IMR-90 (cell line): ENCODE data around the gene OPRM1. TPM values are rescaled to one million over a fixed set of nuclear protein-coding genes. Genes with fewer than 3 reads are reported as not detected.

ENCODE experiments used
- ATAC-seq: fragments of 200-7000 bp; cut with Tn5 transposase; 2 replicates; pipeline ENCODE4 v1.9.1; 2020; ENCODE audit warnings: low read depth, mild to moderate bottlenecking, moderate library complexity
- BruUV-seq: library from RNA; stranded (reverse); fragments of 400-500 nt; replicated peaks from 2 replicates; lab custom pipeline; 2021; lab: Mats Ljungman, UMichigan
- CTCF ChIA-PET: fragments of 300-600 bp; formaldehyde crosslinking; extraction: SDS; loops from one replicate; lab custom pipeline; 2021; ENCODE audit warnings: antibody characterized with exemption; lab: Yijun Ruan, JAX
- POLR2A ChIA-PET: fragments of 300-600 bp; sonication (Branson Sonifier 250); formaldehyde crosslinking; loops from one replicate; lab custom pipeline; 2022; ENCODE audit warnings: antibody characterized with exemption; ENCODE audit not compliant: unreplicated experiment; lab: Charles Lee
- DNase-seq: peaks from one replicate; pipeline ENCODE4 v3.0.0; 2013
- H2AFZ ChIP-seq: replicated peaks from 2 replicates; pipeline ENCODE3; 2013; ENCODE audit warnings: low read length, mild to moderate bottlenecking; ENCODE audit not compliant: poor library complexity
- H2AK5ac ChIP-seq: 2 replicates; pipeline ENCODE4 v1.6.1; 2013; ENCODE audit warnings: low read depth, low read length, inconsistent platforms
- H2AK9ac ChIP-seq: replicated peaks from 2 replicates; pipeline ENCODE3; 2013; ENCODE audit warnings: mild to moderate bottlenecking, low read depth, low read length, moderate library complexity; ENCODE audit not compliant: poor library complexity
- H2BK120ac ChIP-seq: 2 replicates; pipeline ENCODE4 v1.6.1; 2013; ENCODE audit warnings: low read depth, low read length, inconsistent platforms
- H2BK15ac ChIP-seq: 3 replicates; pipeline ENCODE4 v1.6.1; 2013; ENCODE audit warnings: low read depth, low read length, inconsistent platforms
- H2BK20ac ChIP-seq: 2 replicates; pipeline ENCODE4 v1.6.1; 2013; ENCODE audit warnings: low read depth, mild to moderate bottlenecking, inconsistent platforms, low read length, moderate library complexity
- H2BK5ac ChIP-seq: 2 replicates; pipeline ENCODE4 v1.6.1; 2013; ENCODE audit warnings: mild to moderate bottlenecking, low read depth, low read length, inconsistent platforms; ENCODE audit not compliant: poor library complexity, severe bottlenecking
- H3K14ac ChIP-seq: replicated peaks from 2 replicates; pipeline ENCODE4 v1.6.1; 2013; ENCODE audit warnings: low read depth, low read length, inconsistent platforms
- H3K18ac ChIP-seq: 2 replicates; pipeline ENCODE4 v1.6.1; 2013; ENCODE audit warnings: low read depth, low read length, control low read depth
- H3K23ac ChIP-seq: 2 replicates; pipeline ENCODE4 v1.6.1; 2013; ENCODE audit warnings: low read depth, low read length, inconsistent platforms
- H3K27ac ChIP-seq: 2 replicates; pipeline ENCODE4 v1.5.1; 2013; ENCODE audit warnings: mild to moderate bottlenecking, control low read depth, low read length; ENCODE audit not compliant: insufficient read depth
- H3K27me3 ChIP-seq: 2 replicates; pipeline ENCODE4 v1.6.1; 2013; ENCODE audit warnings: low read length; ENCODE audit not compliant: control insufficient read depth, insufficient read depth
- H3K36me3 ChIP-seq: 2 replicates; pipeline ENCODE4 v1.6.1; 2013; ENCODE audit warnings: low read length, mixed read lengths; ENCODE audit not compliant: control insufficient read depth, insufficient read depth
- H3K4ac ChIP-seq: 2 replicates; pipeline ENCODE4 v1.6.1; 2013; ENCODE audit warnings: low read depth, low read length, inconsistent platforms
- H3K4me1 ChIP-seq: 2 replicates; pipeline ENCODE4 v1.6.1; 2013; ENCODE audit warnings: low read length, mixed read lengths; ENCODE audit not compliant: control insufficient read depth, insufficient read depth
- H3K4me2 ChIP-seq: 2 replicates; pipeline ENCODE4 v1.6.1; 2013; ENCODE audit warnings: low read depth, mild to moderate bottlenecking, control low read depth, low read length, moderate library complexity
- H3K4me3 ChIP-seq: 2 replicates; pipeline ENCODE4 v1.5.1; 2013; ENCODE audit warnings: low read depth, mild to moderate bottlenecking, control low read depth, low read length, moderate library complexity; ENCODE audit not compliant: insufficient read depth
- H3K56ac ChIP-seq: 2 replicates; pipeline ENCODE4 v1.6.1; 2013; ENCODE audit warnings: low read length, inconsistent platforms; ENCODE audit not compliant: insufficient read depth; ENCODE audit errors: extremely low read depth
- H3K79me1 ChIP-seq, 2 experiments: 2 replicates each; pipeline ENCODE4 v1.6.1; 2013; ENCODE audit warnings: low read length in 2 of 2, inconsistent platforms in 1 of 2, low read depth in 1 of 2
- H3K9ac ChIP-seq: 2 replicates; pipeline ENCODE4 v1.6.1; 2013; ENCODE audit warnings: low read depth, low read length, control low read depth
- H3K9me1 ChIP-seq: 2 replicates; pipeline ENCODE4 v1.6.1; 2013; ENCODE audit warnings: low read length, inconsistent platforms; ENCODE audit not compliant: insufficient read depth
- H3K9me3 ChIP-seq: 2 replicates; pipeline ENCODE4 v1.6.1; 2013; ENCODE audit warnings: low read length; ENCODE audit not compliant: control insufficient read depth, insufficient read depth
- H4K20me1 ChIP-seq: 2 replicates; pipeline ENCODE4 v1.6.1; 2013; ENCODE audit warnings: low read length, inconsistent platforms; ENCODE audit not compliant: insufficient read depth
- H4K5ac ChIP-seq: 2 replicates; pipeline ENCODE4 v1.6.1; 2013; ENCODE audit warnings: mild to moderate bottlenecking, low read depth, low read length, control low read depth
- H4K8ac ChIP-seq, 2 experiments: 2 replicates each; pipeline ENCODE4 v1.6.1; 2013; ENCODE audit warnings: low read depth in 2 of 2, low read length in 2 of 2, control low read depth in 1 of 2, inconsistent platforms in 1 of 2
- H4K91ac ChIP-seq: 2 replicates; pipeline ENCODE4 v1.6.1; 2013; ENCODE audit warnings: low read depth, low read length, inconsistent platforms; ENCODE audit not compliant: insufficient read depth
- BHLHE40 ChIP-seq: fragments of 150-350 bp; IDR thresholded peaks from 2 replicates; pipeline ENCODE4 v1.6.1; 2016; ENCODE audit warnings: mild to moderate bottlenecking, low read depth, low read length
- CEBPB ChIP-seq: IDR thresholded peaks from 2 replicates; pipeline ENCODE4 v1.6.1; 2012; ENCODE audit warnings: low read depth, low read length, improper control_type of control experiment
- CTCF ChIP-seq: conservative IDR thresholded peaks from 2 replicates; pipeline ENCODE4 v1.5.1; 2012; ENCODE audit warnings: mild to moderate bottlenecking, low read depth, low read length, improper control_type of control experiment
- FOS ChIP-seq: fragments of 150-350 bp; IDR thresholded peaks from 2 replicates; pipeline ENCODE4 v1.6.1; 2016; ENCODE audit warnings: low read depth, low read length
- MAZ ChIP-seq: IDR thresholded peaks from 2 replicates; pipeline ENCODE4 v1.6.1; 2012; ENCODE audit warnings: low read depth, mild to moderate bottlenecking, low read length, improper control_type of control experiment, moderate library complexity, borderline replicate concordance
- MXI1 ChIP-seq: IDR thresholded peaks from 2 replicates; pipeline ENCODE4 v1.6.1; 2012; ENCODE audit warnings: low read depth, mild to moderate bottlenecking, low read length, moderate library complexity, borderline replicate concordance
- NFE2L2 ChIP-seq: fragments of 150-350 bp; IDR thresholded peaks from 2 replicates; pipeline ENCODE4 v1.6.1; 2016; ENCODE audit warnings: low read depth, mild to moderate bottlenecking, low read length
- POLR2A ChIP-seq: IDR thresholded peaks from 2 replicates; pipeline ENCODE4 v1.6.1; 2012; ENCODE audit warnings: mild to moderate bottlenecking, low read depth, low read length
- RCOR1 ChIP-seq: IDR thresholded peaks from 2 replicates; pipeline ENCODE4 v1.6.1; 2012; ENCODE audit warnings: mild to moderate bottlenecking, low read length, improper control_type of control experiment; ENCODE audit not compliant: insufficient replicate concordance
- RFX5 ChIP-seq: IDR thresholded peaks from 2 replicates; pipeline ENCODE4 v1.8.0; 2012; ENCODE audit warnings: low read depth, mild to moderate bottlenecking, low read length, moderate library complexity
- USF2 ChIP-seq: fragments of 150-350 bp; IDR thresholded peaks from 2 replicates; pipeline ENCODE4 v1.6.1; 2017; ENCODE audit warnings: mild to moderate bottlenecking, antibody characterized with exemption, low read length, low read depth
- WGBS, 2 experiments: methylation state at CpG; one replicate each; pipeline versions ENCODE4 v1.1.5 to v1.1.7; 2013; ENCODE audit warnings: missing lambda C conversion rate in 2 of 2; ENCODE audit not compliant: insufficient read length in 1 of 2; ENCODE audit errors: extremely low coverage in 2 of 2; 5-methylcytosine and 5-hydroxymethylcytosine counted together
- dilution Hi-C: fragments of 300-500 bp; cut with HindIII; formaldehyde crosslinking; loops from one replicate; pipeline ENCODE4 v1.14.3; 2018; ENCODE audit warnings: low sequenced_read_pairs; ENCODE audit not compliant: unreplicated experiment
- in situ Hi-C: fragments of 300-500 bp; cut with MboI; formaldehyde crosslinking; loops from 3 replicates; pipeline ENCODE4 v1.14.3; 2019; ENCODE audit warnings: low sequenced_read_pairs, inconsistent platforms, mixed read lengths
- intact Hi-C: fragments of 100-400 bp; cut with micrococcal nuclease; formaldehyde crosslinking; loops from 2 replicates; pipeline ENCODE4 v1.10.0; 2022
- polyA plus RNA-seq, 3 experiments: library from polyadenylated mRNA; depleted of rRNA; stranded (reverse); fragments of >200 nt; gene quantifications; 2 replicates each; pipeline ENCODE4 v1.2.3, GENCODE V29; 2012; ENCODE audit warnings: low replicate concordance in 1 of 3
- total RNA-seq: library from RNA; depleted of rRNA; stranded (reverse); fragments of >200 nt; gene quantifications from 2 replicates; pipeline ENCODE4 v1.2.3, GENCODE V29; 2012

OPRM1 gene
- total and polyA plus RNA-seq, 2 of the 4 experiments (the other 2 are of a cell fraction) = not detected

- peak overlapping the region; percentile 82 for H2BK120ac ChIP-seq
- H2BK15ac ChIP-seq = peak overlapping the region; percentile 90; the same call in 1 of the 3 replicates
- H3K14ac ChIP-seq = 0 out of 2 replicates have a peak overlapping the region, but pooled peaks have one; percentile 48
- ChIA-PET POLR2A (no interaction called here), CTCF (no interaction called here)
- no peak overlapping the region for H3K9ac ChIP-seq
- no peaks in the 10 kb centered on the region for H4K20me1 ChIP-seq
- no peaks in the 10 kb centered on the region for H3K79me1 ChIP-seq
- no TSS peak for BruUV-seq
- H2BK20ac ChIP-seq = peak overlapping the region; percentile 69
- peak overlapping the region; percentile 79 for H3K4ac ChIP-seq
- H3K36me3 ChIP-seq = no peaks in the 10 kb centered on the region
- DNase-seq (no peak), ATAC-seq (no peak)
- peaks cover 17% of the 10 kb centered on the region for H3K9me1 ChIP-seq
- no peak overlapping the region for H3K4me2 ChIP-seq
- no peak overlapping the region; the same call in 1 of the 2 replicates for H3K27ac ChIP-seq
- dilution Hi-C loops (no loop called here), intact Hi-C loops (no loop called here), in situ Hi-C loops (no loop called here)
- H3K4me1 ChIP-seq = peaks cover 12% of the 10 kb centered on the region
- H3K27me3 ChIP-seq = no peaks in the 10 kb centered on the region
- no CpG with 5 or more reads among the region's 4 CpGs for WGBS, 2 experiments
- peak overlapping the region; percentile 31; the same call in 1 of the 2 replicates for H4K5ac ChIP-seq
- peak overlapping the region; percentile 78; the same call in 1 of the 2 replicates for H2AK5ac ChIP-seq
- peak overlapping the region; percentile 81 for H4K91ac ChIP-seq
- no peak overlapping the region for H3K56ac ChIP-seq
- no peaks in the 10 kb centered on the region for H3K9me3 ChIP-seq
- peak overlapping the region; percentile 12 for H2BK5ac ChIP-seq
- no peak overlapping the region for H3K4me3 ChIP-seq
- H2AFZ ChIP-seq = no peak overlapping the region
- H4K8ac ChIP-seq = 0 out of 4 replicates have a peak overlapping the region, but pooled peaks of 1 of the 2 experiments have one; percentile 19
- TF ChIP-seq RFX5 = no peak
- TF ChIP-seq NFE2L2 = no peak
- no peak for TF ChIP-seq POLR2A
- no peak for TF ChIP-seq MAZ
- TF ChIP-seq BHLHE40 = no peak
- no peak for TF ChIP-seq CEBPB
- TF ChIP-seq CTCF = no peak
- TF ChIP-seq FOS = no peak
- TF ChIP-seq USF2 = no peak
- TF ChIP-seq MXI1 = no peak
- no peak for TF ChIP-seq RCOR1
- H3K18ac ChIP-seq = peak overlapping the region; percentile 48; the same call in 1 of the 2 replicates
- H3K23ac ChIP-seq = no peak overlapping the region
- no peak overlapping the region for H2AK9ac ChIP-seq
Observed at GRCh38 chr6:154295733-154296132, 256.7 kb downstream of the OPRM1 start.
